NCI-H82 (cell line): Measurements from ENCODE around the gene CSNK1A1.
"Not testable (repeated sequence)": the region's sequence is repeated elsewhere in the genome, so short reads cannot be mapped to it uniquely, and the experiment has no call there.

Experiments used
- DNase-seq: peaks from one replicate; lab custom pipeline; 2025; lab: John Stamatoyannopoulos, UW

CSNK1A1 gene

GRCh38 chr5:149456597-149457392, 94.4 kb downstream of the CSNK1A1 start:
- DNase-seq: no peak

GRCh38 chr5:149455889-149456409, 95.3 kb downstream of the CSNK1A1 start:
- no peak for DNase-seq

- no peak for DNase-seq
These were observed 97.4 kb downstream of the CSNK1A1 start for GRCh38 chr5:149453618-149454415.

- DNase-seq: no peak
These were observed 98.3 kb downstream of the CSNK1A1 start for GRCh38 chr5:149452665-149453617.

- no peak for DNase-seq
These were observed 99.1 kb downstream of the CSNK1A1 start for GRCh38 chr5:149452007-149452664.

DNA sequence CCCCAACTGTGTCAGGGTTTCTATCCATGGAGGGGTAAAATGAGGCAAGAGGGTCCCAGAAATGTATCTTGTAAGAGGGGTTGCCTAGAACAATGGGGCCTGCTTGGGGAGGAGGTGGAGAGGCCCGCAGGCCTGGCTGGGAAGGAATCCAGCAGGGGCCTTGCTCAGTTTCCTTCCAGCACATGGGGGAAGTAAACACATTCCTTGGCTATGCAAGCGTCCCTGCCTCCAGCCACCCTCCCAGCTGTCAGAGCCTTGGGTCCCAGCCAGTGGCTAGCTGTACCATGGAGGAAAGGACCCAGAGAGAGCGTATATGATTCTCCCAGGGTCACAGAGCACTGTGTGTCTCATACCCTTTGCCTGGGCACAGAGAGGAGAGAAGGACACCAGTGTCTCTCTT, 101.0 kb downstream of the CSNK1A1 start:
- no peak for DNase-seq

DNA sequence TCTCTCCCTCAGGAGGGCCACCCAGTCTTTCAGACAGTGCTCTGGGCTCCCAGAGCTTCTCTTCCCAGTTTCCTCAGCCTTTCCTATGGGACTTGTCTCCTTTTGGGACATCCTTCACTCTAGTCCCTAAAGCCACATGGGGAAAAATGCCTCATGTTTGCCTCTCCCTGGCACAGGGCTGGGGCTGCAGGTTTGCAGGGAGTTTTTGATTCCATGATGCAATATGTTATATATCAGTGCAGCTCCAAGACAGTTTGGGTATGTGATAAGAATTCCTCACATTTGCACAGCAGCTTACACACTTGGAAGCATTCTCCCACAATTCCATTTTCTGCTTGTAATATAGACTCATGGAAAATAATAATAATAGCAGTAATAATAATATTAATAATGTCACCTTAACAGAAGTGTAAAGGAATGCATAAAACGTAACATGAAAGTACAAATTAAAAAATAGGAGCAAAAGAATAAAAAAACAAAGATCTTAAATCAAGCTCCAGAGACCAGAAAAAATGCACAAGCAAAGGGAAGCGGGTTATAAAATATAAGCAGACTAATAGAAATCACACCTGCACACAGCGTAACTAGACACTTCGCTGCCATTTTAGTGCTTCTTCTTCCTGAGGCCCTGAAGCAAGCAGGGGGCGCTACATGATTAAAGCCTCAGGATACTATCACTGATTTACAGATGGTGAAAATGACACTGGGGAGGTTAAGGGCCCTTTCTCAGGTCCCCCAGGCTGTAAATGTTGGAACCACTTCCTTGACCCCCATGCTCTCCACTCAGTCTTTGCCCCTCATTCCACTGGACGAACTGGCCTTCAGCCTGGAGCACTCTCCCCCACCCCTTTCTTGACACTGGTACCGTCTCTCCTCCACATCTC, 102.2 kb downstream of the CSNK1A1 start:
- DNase-seq: peak; percentile 38

DNA sequence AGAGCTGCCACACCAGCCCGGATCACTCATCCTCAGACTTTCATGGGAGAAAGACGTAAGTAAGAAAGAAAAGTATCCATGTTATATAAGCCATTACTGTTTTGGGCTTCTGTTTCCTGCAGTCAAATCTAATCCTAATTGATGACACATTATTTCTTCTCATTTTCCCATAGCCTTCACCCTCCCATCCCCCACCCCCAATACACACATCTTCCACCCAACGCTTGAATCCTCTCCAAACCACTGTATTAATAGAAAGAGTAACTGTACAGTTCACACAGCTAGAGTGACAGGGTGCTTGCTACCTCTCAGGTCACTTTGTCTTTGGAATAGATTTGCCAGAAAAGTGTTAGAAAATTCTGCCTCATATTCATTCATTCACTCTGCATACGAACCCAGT, 102.8 kb downstream of the CSNK1A1 start:
- DNase-seq: no peak

- no peak for DNase-seq
These were observed 103.6 kb downstream of the CSNK1A1 start for GRCh38 chr5:149447373-149448367.

DNA sequence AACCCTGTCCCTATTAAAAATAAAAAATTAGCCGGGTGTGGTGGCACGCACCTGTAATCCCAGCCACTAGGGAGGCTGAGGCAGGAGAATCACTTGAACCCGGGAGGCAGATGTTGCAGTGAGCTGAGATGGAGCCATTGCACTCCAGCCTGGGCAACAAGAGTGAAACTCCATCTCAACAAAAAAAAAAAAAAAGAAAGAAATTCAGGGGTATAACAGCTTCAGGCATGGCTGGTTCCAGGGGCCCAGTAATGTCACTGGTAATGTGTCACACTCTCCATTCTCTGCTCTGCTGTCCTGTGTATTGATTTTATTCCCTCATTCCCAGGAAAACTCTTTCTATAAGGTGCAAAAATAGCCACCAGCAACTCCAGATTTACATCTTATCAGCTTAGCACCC, 104.4 kb downstream of the CSNK1A1 start:
- not testable (repeated sequence) for DNase-seq

DNA sequence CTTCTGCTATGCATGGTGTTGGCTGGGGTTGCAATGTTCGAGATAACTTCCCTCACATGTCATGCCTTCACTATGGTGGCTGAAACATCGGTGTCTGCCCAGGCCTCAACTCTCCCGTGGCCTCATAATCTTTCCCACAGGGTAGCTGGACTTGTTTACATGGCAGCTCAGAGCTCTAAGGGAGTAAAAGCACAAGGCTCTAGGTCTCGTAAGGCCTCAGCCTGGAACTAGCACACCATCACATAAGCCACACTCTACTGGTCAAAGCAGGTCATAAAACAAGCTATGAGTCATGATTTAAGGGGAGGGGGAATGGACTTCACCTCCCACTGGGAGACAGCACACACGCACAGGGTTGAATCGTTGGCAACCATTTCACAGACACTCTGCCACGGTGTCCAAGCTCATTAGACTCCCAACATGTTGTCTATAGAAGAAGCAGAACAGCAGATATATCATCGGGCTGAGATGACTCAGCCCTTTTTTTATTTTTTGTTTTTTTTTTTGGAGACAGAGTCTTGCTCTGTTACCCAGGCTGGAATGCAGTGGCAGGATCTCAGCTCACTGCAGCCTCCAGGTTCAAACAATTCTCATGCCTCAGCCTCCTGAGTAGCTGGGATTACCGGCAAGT, 105.4 kb downstream of the CSNK1A1 start:
- DNase-seq: no peak

- no peak for DNase-seq
These were observed 105.9 kb downstream of the CSNK1A1 start for GRCh38 chr5:149445343-149445738.

DNA sequence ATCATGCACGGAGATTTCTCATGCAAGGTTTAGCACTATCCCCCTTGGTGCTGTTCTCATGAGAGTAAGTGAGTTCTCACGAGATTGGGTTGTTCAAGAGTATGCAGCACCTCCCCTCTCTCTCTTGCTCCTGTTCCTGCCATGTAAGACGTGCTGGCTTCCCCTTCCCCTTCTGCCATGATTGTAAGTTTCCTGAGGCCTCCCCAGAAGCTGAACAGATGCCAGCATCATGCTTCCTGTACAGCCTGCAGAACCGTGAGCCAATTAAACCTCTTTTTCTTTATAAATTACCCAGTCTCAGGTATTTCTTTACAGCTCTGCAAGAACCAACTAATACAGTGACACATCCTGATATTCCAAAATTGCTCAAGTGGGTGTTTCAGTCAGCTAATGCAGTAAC, 106.8 kb downstream of the CSNK1A1 start:
- not testable (repeated sequence) for DNase-seq

GRCh38 chr5:149443210-149443609, 108.0 kb downstream of the CSNK1A1 start:
- no peak for DNase-seq

DNA sequence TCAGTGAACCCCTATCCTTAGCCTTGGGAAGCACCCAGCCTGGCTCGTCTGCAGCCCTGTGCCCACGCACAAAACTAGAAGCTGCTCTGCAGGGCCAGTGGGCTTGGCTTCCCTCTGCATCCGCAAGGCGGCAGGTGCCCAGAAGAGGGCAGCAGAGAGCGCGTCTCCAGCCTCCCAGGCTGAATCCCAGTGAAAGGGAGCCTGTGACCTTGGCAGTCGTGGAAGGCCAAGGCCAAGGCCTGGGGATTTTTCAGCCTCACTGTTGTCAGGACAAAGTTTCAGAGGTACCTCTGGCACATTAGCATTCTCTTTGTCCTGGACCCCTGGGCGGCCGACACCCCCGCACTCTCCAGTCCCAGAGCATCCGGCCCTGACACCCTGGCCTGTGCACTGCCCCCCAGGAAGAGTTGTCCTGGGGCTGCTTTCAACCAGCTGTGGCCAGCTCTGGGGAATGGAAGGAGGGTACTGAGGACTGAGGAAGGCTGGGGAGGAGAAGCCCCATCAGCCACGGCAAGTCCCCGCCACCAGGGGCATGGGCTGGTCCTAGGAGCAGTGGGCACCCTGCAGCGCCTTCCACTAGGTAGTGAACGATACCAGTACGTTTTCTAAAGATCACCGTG, 108.6 kb downstream of the CSNK1A1 start:
- DNase-seq: peak; percentile 79
